OCI-LY1 (cell line): Measurements from ENCODE around the gene SENP1.

Experiments used
- H2AFZ ChIP-seq: fragments of 200-600 bp; sonication (generic), shearing (Covaris generic); 2 replicates; pipeline ENCODE4 v1.6.0; 2014; ENCODE audit warnings: antibody characterized with exemption, mild to moderate bottlenecking, low read length
- H3F3A ChIP-seq: fragments of 200-600 bp; sonication (generic), shearing (Covaris generic); 2 replicates; pipeline ENCODE4 v1.6.0; 2014; ENCODE audit warnings: mild to moderate bottlenecking, antibody characterized with exemption, low read length, moderate library complexity; ENCODE audit not compliant: insufficient read depth
- H3K27ac ChIP-seq: fragments of 200-600 bp; sonication (generic); 2 replicates; pipeline ENCODE4 v1.5.1; 2014; ENCODE audit warnings: low read length, mixed run types, mild to moderate bottlenecking, low read depth; ENCODE audit not compliant: poor library complexity, severe bottlenecking
- H3K27me3 ChIP-seq: fragments of 200-600 bp; sonication (generic); 2 replicates; pipeline ENCODE4 v1.6.0; 2014; ENCODE audit warnings: antibody characterized with exemption, mild to moderate bottlenecking, low read length, moderate library complexity; ENCODE audit not compliant: insufficient read depth
- H3K36me3 ChIP-seq: fragments of 200-600 bp; sonication (generic); 2 replicates; pipeline ENCODE4 v1.6.1; 2014; ENCODE audit warnings: mild to moderate bottlenecking, antibody characterized with exemption, low read length, moderate library complexity, mixed read lengths; ENCODE audit not compliant: insufficient read depth
- H3K4me1 ChIP-seq: fragments of 200-600 bp; sonication (generic); 2 replicates; pipeline ENCODE4 v1.5.1; 2014; ENCODE audit warnings: mild to moderate bottlenecking, low read length, moderate library complexity; ENCODE audit not compliant: insufficient read depth, severe bottlenecking
- H3K4me2 ChIP-seq: fragments of 200-600 bp; sonication (generic), shearing (Covaris generic); 2 replicates; pipeline ENCODE4 v1.6.1; 2014; ENCODE audit warnings: low read length
- H3K4me3 ChIP-seq: fragments of 200-600 bp; sonication (generic); 2 replicates; pipeline ENCODE4 v1.5.1; 2014; ENCODE audit warnings: low read length, low read depth, mild to moderate bottlenecking, mixed read lengths; ENCODE audit not compliant: poor library complexity, severe bottlenecking
- H3K79me2 ChIP-seq: fragments of 200-600 bp; shearing (Covaris generic); 2 replicates; pipeline ENCODE4 v1.6.1; 2016; ENCODE audit warnings: mixed run types, low read length, mixed read lengths; ENCODE audit not compliant: insufficient read depth
- H3K9ac ChIP-seq: fragments of 200-600 bp; sonication (generic), shearing (Covaris generic); 2 replicates; pipeline ENCODE4 v1.6.1; 2014; ENCODE audit warnings: mild to moderate bottlenecking, low read length, mixed read lengths
- H3K9me2 ChIP-seq: fragments of 200-600 bp; sonication (generic), shearing (Covaris generic); 2 replicates; pipeline ENCODE4 v1.6.1; 2014; ENCODE audit warnings: low read depth, mild to moderate bottlenecking, low read length, mixed read lengths
- H3K9me3 ChIP-seq: fragments of 200-600 bp; shearing (Covaris generic); 2 replicates; pipeline ENCODE4 v1.6.1; 2014; ENCODE audit warnings: low read length, mixed read lengths
- H4K20me1 ChIP-seq: fragments of 200-600 bp; sonication (generic), shearing (Covaris generic); 2 replicates; pipeline ENCODE4 v1.6.0; 2016; ENCODE audit warnings: mild to moderate bottlenecking, low read length; ENCODE audit not compliant: insufficient read depth
- EZH2 ChIP-seq: fragments of 200-600 bp; sonication (generic), shearing (Covaris generic); IDR thresholded peaks from 2 replicates; pipeline ENCODE4 v1.8.0; 2017; ENCODE audit warnings: borderline replicate concordance, mixed run types, mild to moderate bottlenecking, antibody characterized with exemption, low read length, moderate library complexity, mixed read lengths
- TF ChIP-seq, protein P1 (sequence below): fragments of 200-600 bp; sonication (generic), shearing (Covaris generic); IDR thresholded peaks from 2 replicates; pipeline ENCODE4 v1.5.1; 2017; ENCODE audit warnings: mild to moderate bottlenecking, antibody characterized with exemption, low read length, moderate library complexity, mixed read lengths

Gene SENP1

GRCh38 chr12:48074266-48074665 lies 31.6 kb downstream of the SENP1 start:
- Histone ChIP-seq H2AFZ (no peak overlapping the region), H3K9ac (no peak overlapping the region), H3K79me2 (no peaks in the 10 kb centered on the region), H3K9me2 (no peaks in the 10 kb centered on the region), H4K20me1 (no peaks in the 10 kb centered on the region), H3K36me3 (peaks cover 85% of the 10 kb centered on the region), H3K9me3 (peaks cover 5% of the 10 kb centered on the region), H3F3A (no peaks in the 10 kb centered on the region), H3K4me3 (no peak overlapping the region), H3K4me2 (no peak overlapping the region), H3K27me3 (no peaks in the 10 kb centered on the region), H3K4me1 (no peaks in the 10 kb centered on the region), H3K27ac (no peak overlapping the region)
- TF ChIP-seq, protein P1, sequence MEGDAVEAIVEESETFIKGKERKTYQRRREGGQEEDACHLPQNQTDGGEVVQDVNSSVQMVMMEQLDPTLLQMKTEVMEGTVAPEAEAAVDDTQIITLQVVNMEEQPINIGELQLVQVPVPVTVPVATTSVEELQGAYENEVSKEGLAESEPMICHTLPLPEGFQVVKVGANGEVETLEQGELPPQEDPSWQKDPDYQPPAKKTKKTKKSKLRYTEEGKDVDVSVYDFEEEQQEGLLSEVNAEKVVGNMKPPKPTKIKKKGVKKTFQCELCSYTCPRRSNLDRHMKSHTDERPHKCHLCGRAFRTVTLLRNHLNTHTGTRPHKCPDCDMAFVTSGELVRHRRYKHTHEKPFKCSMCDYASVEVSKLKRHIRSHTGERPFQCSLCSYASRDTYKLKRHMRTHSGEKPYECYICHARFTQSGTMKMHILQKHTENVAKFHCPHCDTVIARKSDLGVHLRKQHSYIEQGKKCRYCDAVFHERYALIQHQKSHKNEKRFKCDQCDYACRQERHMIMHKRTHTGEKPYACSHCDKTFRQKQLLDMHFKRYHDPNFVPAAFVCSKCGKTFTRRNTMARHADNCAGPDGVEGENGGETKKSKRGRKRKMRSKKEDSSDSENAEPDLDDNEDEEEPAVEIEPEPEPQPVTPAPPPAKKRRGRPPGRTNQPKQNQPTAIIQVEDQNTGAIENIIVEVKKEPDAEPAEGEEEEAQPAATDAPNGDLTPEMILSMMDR = no peak
- no peak for TF ChIP-seq EZH2

DNA sequence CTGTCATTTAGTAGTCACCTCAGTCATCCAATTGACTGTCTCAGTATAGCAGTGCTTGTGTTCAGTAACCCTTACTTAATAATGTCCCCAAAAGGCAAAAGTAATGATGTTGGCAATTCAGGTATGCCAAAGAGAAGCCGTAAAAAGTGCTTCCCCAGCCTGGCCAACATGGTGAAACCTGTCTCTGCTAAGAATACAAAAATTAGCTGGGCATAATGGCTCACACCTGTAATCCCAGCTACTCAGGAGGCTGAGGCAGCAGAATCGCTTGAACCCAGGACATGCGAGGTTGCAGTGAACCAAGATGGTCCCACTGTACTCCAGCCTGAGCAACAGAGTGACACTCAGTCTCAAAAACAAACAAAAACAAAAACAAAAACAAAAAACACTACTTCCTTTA lies 33.6 kb downstream of the SENP1 start:
- H3K4me1 ChIP-seq = no peaks in the 10 kb centered on the region
- H3K4me2 ChIP-seq = no peak overlapping the region
- no peak overlapping the region for H3K9ac ChIP-seq
- no peak overlapping the region for H2AFZ ChIP-seq
- H4K20me1 ChIP-seq = no peaks in the 10 kb centered on the region
- no peaks in the 10 kb centered on the region for H3F3A ChIP-seq
- no peaks in the 10 kb centered on the region for H3K9me2 ChIP-seq
- no peaks in the 10 kb centered on the region for H3K9me3 ChIP-seq
- no peak for TF ChIP-seq EZH2
- TF ChIP-seq, protein P1 = no peak
- H3K27me3 ChIP-seq = no peaks in the 10 kb centered on the region
- no peaks in the 10 kb centered on the region for H3K79me2 ChIP-seq
- H3K27ac ChIP-seq = no peak overlapping the region
- peaks cover 81% of the 10 kb centered on the region for H3K36me3 ChIP-seq
- no peak overlapping the region for H3K4me3 ChIP-seq

DNA sequence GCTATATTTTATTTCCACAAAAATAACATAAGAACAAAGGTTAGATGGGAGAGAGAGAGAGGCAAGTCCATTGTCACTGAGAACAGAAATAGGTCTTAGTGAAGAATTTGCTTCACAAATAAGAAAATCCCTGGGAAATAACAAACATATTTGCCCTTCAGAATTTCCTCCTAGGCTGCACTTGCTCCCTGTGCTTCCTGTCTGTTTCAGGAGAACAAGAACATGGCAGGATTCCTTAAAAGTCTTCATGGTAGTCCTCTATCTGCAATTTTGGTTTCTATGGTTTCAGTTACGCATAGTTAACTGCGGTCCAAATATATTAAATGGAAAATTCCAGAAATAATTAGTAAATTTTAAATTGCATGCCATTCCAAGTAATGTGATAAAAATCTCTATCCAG lies 34.1 kb downstream of the SENP1 start:
- Histone ChIP-seq H3K36me3 (peaks cover 81% of the 10 kb centered on the region), H3K27ac (no peak overlapping the region), H2AFZ (no peak overlapping the region), H3K4me2 (no peak overlapping the region), H3K9me3 (no peaks in the 10 kb centered on the region), H3K4me1 (no peaks in the 10 kb centered on the region), H3F3A (no peaks in the 10 kb centered on the region), H3K79me2 (no peaks in the 10 kb centered on the region), H3K9ac (no peak overlapping the region), H4K20me1 (no peaks in the 10 kb centered on the region), H3K27me3 (no peaks in the 10 kb centered on the region), H3K9me2 (no peaks in the 10 kb centered on the region), H3K4me3 (no peak overlapping the region)
- no peak for TF ChIP-seq EZH2
- TF ChIP-seq, protein P1 = no peak
